Measurements from ENCODE around the gene NHLRC1. TPM values are rescaled to one million over a fixed set of nuclear protein-coding genes. Genes with fewer than 3 reads are reported as not detected.

Gene NHLRC1
- polyA plus RNA-seq, 1 donor, result 2.8 TPM

DNA sequence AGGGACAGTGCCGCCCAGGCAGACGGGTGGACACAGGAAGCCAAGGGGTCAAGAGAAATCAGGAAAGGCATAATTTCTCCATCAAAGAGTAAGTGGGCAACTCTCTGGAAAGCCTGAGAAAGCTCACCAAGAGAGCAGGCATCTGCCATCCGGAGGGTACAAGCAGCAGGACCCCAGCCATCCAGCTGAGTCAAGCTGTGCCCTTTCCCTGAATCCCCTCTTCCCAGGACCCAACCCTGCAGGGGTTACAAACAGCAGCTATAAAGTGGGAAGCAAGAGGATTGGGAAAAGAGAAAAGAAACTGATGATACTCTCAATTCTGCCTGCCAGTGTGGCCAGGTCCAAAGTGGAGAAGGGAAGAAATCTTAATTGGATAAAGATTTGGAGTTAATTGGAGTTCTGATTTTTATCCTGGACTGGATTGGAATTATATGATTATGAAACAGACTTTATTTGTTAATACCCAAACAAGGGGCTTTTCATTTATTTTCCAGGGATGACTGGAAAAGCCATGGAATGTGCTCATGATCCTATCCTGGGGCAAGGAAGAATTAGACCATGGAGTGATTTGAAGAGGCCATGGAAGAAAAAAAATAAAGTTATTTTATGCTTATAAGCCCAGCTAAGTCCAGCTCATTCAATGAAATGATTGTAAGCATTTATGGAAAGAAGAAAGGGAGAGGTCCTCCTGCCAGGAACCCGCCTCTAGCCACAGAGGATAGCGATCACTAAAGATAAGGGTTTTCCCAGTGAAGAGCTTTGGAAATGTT lies 34.9 kb downstream of the NHLRC1 start:
- no peak for DNase-seq (ENCODE audit: low read depth)

DNA sequence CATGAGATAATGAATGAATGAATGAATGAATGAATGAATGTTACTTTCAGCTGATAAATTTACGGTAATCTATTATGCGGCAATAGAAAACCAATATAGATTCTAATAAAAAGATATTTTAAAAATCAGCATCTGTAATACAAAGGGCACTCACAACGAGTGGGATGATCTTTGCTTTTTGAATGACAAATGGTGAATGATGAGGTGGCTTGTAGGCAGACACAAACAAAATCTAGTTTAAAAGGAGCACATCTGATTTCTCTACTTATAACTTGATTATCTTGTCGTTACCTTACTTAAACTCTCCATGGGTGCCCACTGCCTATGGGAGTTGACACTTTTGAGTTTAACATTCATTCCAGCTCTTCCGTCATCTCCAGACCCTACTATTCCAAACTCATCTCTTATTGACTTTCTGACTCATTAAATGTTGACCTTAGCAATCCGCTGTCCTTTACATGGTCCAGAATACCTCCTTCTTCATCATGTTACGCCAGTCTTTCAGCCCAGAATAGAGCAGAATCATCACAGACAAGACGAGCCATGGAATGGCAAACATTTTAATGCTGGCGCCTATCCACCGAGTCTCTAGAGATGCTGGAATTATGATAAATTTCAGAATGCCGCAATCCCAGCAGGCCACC lies 41.3 kb downstream of the NHLRC1 start:
- no peak for DNase-seq (ENCODE audit: low read depth)

DNA sequence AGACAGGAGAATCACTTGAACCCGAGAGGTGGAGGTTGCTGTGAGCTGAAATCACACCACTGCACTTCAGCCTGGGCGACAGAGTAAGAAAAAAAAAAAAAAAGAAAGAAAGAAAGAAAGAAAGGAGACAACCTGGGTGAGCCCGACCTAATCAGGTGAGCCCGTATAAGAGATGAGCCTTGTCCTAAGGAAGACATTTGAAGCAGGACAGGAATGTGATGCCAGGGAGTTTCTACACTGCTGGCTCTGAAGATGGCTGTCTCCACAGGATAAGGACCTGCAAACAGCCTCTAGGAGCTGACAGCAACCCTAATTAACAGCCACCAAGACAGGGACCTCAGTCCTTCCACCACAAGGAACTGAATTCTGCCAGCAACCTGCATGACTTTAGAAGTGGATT lies 41.9 kb downstream of the NHLRC1 start:
- DNase-seq (ENCODE audit: low read depth), result no peak

DNA sequence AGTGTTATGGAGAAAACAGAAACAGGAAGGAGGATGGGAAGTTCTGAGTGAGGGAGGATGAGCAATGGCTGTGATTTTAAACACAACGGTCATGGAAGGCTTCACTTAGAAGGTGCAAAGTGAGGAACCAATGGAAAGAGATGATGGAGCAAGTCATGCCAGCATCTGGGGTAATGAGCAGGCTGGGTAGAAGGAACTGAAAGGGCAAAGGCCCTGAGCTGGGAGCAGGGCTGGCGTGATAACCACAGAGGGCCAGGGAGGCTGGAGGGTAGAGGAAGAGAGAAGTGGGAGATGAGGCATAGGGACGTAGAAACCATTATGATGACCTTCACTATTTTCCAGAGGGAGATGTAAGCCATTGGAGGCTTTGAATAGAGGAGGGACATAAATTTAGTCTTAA lies 43.6 kb downstream of the NHLRC1 start:
- no peak for DNase-seq (ENCODE audit: low read depth)

DNA sequence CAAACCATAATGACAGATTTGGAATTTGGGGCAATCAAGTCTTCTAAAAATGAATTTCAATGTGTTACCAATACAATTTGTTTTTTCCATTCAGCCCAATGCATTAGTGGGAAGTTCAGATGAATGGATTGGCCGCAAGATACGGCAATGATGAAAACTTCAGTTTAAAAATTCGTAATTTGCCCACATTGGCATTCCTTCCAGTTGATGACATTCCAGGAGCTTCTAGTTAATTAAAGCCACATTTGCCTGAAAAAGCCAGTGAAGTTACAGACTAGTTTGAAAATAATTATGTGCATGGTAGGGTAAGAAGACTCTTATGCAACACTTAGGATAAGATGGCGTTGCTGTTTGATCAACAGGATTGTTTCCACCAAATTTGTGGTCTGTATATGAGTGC lies 46.2 kb downstream of the NHLRC1 start:
- DNase-seq (ENCODE audit: low read depth), result no peak

DNA sequence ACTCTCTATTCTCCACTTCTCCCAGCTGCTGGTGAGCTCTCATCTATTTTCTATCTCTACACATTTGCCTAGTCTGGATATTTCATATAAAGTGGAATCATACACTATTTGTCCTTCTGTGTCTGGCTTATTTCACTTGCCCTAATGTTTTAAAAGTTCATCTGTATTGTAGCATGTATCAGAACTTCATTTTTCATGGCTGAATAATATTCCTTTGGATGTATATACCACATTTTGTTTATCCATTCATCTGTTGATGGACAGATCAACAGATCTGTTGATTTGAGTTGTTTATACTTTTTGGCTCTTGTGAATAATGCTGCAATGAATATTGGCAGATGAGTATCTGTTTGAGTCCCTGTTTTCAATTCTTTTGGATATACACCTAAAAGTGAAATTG lies 49.6 kb downstream of the NHLRC1 start:
- DNase-seq (ENCODE audit: low read depth), result no peak

DNA sequence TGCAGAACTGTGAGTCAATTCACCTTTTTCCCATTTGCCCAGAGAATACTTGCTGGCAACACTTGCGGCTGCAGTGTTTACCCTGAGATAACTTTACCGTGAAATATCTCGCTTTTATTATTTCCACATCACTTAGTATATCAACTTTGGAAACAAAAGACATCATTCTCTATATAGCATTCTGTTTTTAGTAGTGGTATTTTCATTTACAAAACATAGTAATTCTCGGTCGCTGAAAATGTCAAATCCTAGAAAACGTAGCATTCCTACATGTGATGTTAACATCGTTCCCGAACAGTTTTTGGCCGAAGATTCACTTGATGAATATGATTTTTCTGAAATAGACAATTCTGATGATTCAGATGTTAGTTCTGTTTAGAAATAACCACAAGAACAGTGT lies 52.0 kb downstream of the NHLRC1 start:
- DNase-seq (ENCODE audit: low read depth), result no peak

Other genes with a start within 250 kb of the NHLRC1 start
- 34.1 TPM for gene KIF13A, start 135.0 kb downstream of the NHLRC1 start, polyA plus RNA-seq (ENCODE audit: insufficient read length)
- gene TPMT, start 32.4 kb upstream of the NHLRC1 start, polyA plus RNA-seq (ENCODE audit: insufficient read length), result 5.4 TPM
- gene KDM1B, start 32.7 kb upstream of the NHLRC1 start, polyA plus RNA-seq (ENCODE audit: insufficient read length), result 28.3 TPM
- 105 TPM for gene DEK, start 141.9 kb upstream of the NHLRC1 start, polyA plus RNA-seq (ENCODE audit: insufficient read length)

Data from forelimb muscle (tissue), 1 donor.